HCT116 (cell line): ENCODE results near the gene VPS33A.

Source experiments
- CTCF ChIP-seq, 3 experiments: fragments of 200-600 bp in 1 of 3; sonication (generic) in 1 of 3; IDR thresholded peaks in 2 of 3; conservative IDR thresholded peaks in 1 of 3; 2 replicates each; pipeline ENCODE4 v1.5.1; 2012 to 2017; ENCODE audit warnings: low read depth in 2 of 3, low read length in 2 of 3, antibody characterized with exemption in 1 of 3, borderline replicate concordance in 1 of 3, control low read depth in 1 of 3, mild to moderate bottlenecking in 1 of 3, mixed read lengths in 1 of 3, mixed run types in 1 of 3, moderate library complexity in 1 of 3; ENCODE audit not compliant: insufficient read depth in 1 of 3
- EZH2 ChIP-seq: fragments of 200-600 bp; sonication (generic); IDR thresholded peaks from 2 replicates; pipeline ENCODE4 v1.6.1; 2017; ENCODE audit warnings: antibody characterized with exemption, mixed run types
- JUND ChIP-seq: IDR thresholded peaks from 2 replicates; pipeline ENCODE4 v1.6.1; 2012
- MAX ChIP-seq: IDR thresholded peaks from 2 replicates; pipeline ENCODE4 v1.6.1; 2012
- POLR2A ChIP-seq: IDR thresholded peaks from 2 replicates; pipeline ENCODE4 v1.7.0; 2011; ENCODE audit warnings: borderline replicate concordance; ENCODE audit not compliant: insufficient read depth, insufficient read length; ENCODE audit errors: extremely low read depth
- POLR2AphosphoS5 ChIP-seq: IDR thresholded peaks from 2 replicates; pipeline ENCODE4 v1.6.1; 2011; ENCODE audit warnings: mild to moderate bottlenecking, low read depth, low read length, moderate library complexity
- RAD21 ChIP-seq: IDR thresholded peaks from 2 replicates; pipeline ENCODE4 v1.6.1; 2012; ENCODE audit warnings: low read depth, mild to moderate bottlenecking
- REST ChIP-seq: IDR thresholded peaks from 2 replicates; pipeline ENCODE4 v1.6.1; 2012; ENCODE audit warnings: low read depth
- TCF7L2 ChIP-seq: IDR thresholded peaks from 2 replicates; pipeline ENCODE4 v1.7.0; 2011; ENCODE audit warnings: borderline replicate concordance, inconsistent platforms; ENCODE audit not compliant: insufficient read depth, insufficient read length; ENCODE audit errors: extremely low read depth
- YY1 ChIP-seq: IDR thresholded peaks from 2 replicates; pipeline ENCODE4 v1.6.1; 2011; ENCODE audit warnings: low read length, low read depth, moderate library complexity, mild to moderate bottlenecking; ENCODE audit not compliant: insufficient replicate concordance; ENCODE audit errors: extremely low read depth
- ZNF274 ChIP-seq: fragments of 200-500 bp; sonication (Bioruptor generic); IDR thresholded peaks from 2 replicates; pipeline ENCODE4 v1.6.1; 2014; ENCODE audit warnings: mild to moderate bottlenecking, low read depth, low read length, inconsistent platforms

- TF ChIP-seq CTCF (IDR thresholded peaks at IDR 0.05 in 2 of 3, conservative IDR thresholded peaks at IDR 0.05 in 1 of 3; ENCODE audit: borderline replicate concordance in 1 of 3, insufficient read depth in 1 of 3, low read depth in 2 of 3, low read length in 2 of 3) (no peak), ZNF274 (no peak), TCF7L2 (no peak), REST (no peak), POLR2A (no peak), POLR2AphosphoS5 (no peak), YY1 (no peak), JUND (no peak), RAD21 (no peak), EZH2 (no peak), MAX (no peak)
Observed at GRCh38 chr12:122201381-122201780, 64.9 kb downstream of the VPS33A start.
